ENCODE results near the gene RCBTB1.

DNA sequence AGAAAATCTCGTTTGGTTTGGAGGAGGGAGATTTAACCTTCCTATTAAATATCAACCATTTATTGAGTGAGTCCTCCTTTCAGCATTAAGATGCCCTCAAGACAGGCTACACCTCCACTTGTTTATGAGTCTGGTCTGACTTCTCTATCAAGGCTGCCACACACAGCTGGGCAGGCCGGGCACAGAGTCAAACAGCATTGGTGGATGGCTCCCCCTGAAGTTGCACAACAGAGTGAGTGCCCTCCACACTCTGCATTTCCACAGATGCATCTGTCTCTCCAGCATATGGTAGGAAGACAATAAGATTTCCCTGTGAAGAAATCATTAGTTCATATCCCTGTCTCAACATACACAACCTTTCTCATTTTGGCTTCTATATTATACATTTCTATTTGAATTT, 58.2 kb downstream of the RCBTB1 start:
- TF ChIP-seq, protein P1, sequence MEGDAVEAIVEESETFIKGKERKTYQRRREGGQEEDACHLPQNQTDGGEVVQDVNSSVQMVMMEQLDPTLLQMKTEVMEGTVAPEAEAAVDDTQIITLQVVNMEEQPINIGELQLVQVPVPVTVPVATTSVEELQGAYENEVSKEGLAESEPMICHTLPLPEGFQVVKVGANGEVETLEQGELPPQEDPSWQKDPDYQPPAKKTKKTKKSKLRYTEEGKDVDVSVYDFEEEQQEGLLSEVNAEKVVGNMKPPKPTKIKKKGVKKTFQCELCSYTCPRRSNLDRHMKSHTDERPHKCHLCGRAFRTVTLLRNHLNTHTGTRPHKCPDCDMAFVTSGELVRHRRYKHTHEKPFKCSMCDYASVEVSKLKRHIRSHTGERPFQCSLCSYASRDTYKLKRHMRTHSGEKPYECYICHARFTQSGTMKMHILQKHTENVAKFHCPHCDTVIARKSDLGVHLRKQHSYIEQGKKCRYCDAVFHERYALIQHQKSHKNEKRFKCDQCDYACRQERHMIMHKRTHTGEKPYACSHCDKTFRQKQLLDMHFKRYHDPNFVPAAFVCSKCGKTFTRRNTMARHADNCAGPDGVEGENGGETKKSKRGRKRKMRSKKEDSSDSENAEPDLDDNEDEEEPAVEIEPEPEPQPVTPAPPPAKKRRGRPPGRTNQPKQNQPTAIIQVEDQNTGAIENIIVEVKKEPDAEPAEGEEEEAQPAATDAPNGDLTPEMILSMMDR (IDR thresholded peaks at IDR 0.05; ENCODE audit: low read depth, low read length, poor library complexity, severe bottlenecking): no peak
- TF ChIP-seq EZH2phosphoT487 (IDR thresholded peaks at IDR 0.05; ENCODE audit: borderline replicate concordance, low read length): no peak
